ENCODE results near the gene MSRB2. TPM values are rescaled to one million over a fixed set of nuclear protein-coding genes. Genes with fewer than 3 reads are reported as not detected.
"Not testable (repeated sequence)": the region's sequence is repeated elsewhere in the genome, so short reads cannot be mapped to it uniquely, and the experiment has no call there.

The MSRB2 gene
- total and polyA plus RNA-seq, 9 donors = 35.6 to 76.4 (median 60.7) TPM

- Histone ChIP-seq H3K36me3 (ENCODE audit: control insufficient read depth, insufficient read depth, low read length) (no peaks in the 10 kb centered on the region), H3K27ac (ENCODE audit: low read length) (no peak overlapping the region), H3K4me1 (ENCODE audit: control insufficient read depth, insufficient read depth, low read length) (peaks cover 4% of the 10 kb centered on the region), H3K9me3 (replicated peaks; ENCODE audit: control insufficient read depth, low read depth, low read length) (no peaks in the 10 kb centered on the region), H3K4me3 (ENCODE audit: low read length) (no peak overlapping the region), H3K27me3 (ENCODE audit: control insufficient read depth, insufficient read depth, low read length) (no peaks in the 10 kb centered on the region)
- no CpG with 5 or more reads among the region's 3 CpGs for WGBS (ENCODE audit: insufficient coverage)
- DNase-seq = no peak
Observed at GRCh38 chr10:23056186-23056579, 39.2 kb upstream of the MSRB2 start.

GRCh38 chr10:23058366-23058765 lies 37.0 kb upstream of the MSRB2 start:
- Histone ChIP-seq H3K4me1 (ENCODE audit: control insufficient read depth, insufficient read depth, low read length) (peaks cover 8% of the 10 kb centered on the region), H3K36me3 (ENCODE audit: control insufficient read depth, insufficient read depth, low read length) (no peaks in the 10 kb centered on the region), H3K4me3 (ENCODE audit: low read length) (no peak overlapping the region), H3K27me3 (ENCODE audit: control insufficient read depth, insufficient read depth, low read length) (no peaks in the 10 kb centered on the region), H3K27ac (ENCODE audit: low read length) (no peak overlapping the region), H3K9me3 (replicated peaks; ENCODE audit: control insufficient read depth, low read depth, low read length) (no peaks in the 10 kb centered on the region)
- WGBS (ENCODE audit: insufficient coverage) = 74% methylated on average over 2 of the region's 3 CpGs
- no peak for DNase-seq

GRCh38 chr10:23060918-23061317 lies 34.5 kb upstream of the MSRB2 start:
- 33% methylated on average over 1 of the region's 2 CpGs for WGBS (ENCODE audit: insufficient coverage)
- peaks cover 33% of the 10 kb centered on the region for H3K4me1 ChIP-seq (ENCODE audit: control insufficient read depth, insufficient read depth, low read length)
- H3K36me3 ChIP-seq (ENCODE audit: control insufficient read depth, insufficient read depth, low read length) = no peaks in the 10 kb centered on the region
- H3K9me3 ChIP-seq (replicated peaks; ENCODE audit: control insufficient read depth, low read depth, low read length) = no peaks in the 10 kb centered on the region
- H3K4me3 ChIP-seq (ENCODE audit: low read length) = no peak overlapping the region
- no peak for DNase-seq
- no peak overlapping the region for H3K27ac ChIP-seq (ENCODE audit: low read length)
- H3K27me3 ChIP-seq (ENCODE audit: control insufficient read depth, insufficient read depth, low read length) = no peaks in the 10 kb centered on the region

- Histone ChIP-seq H3K4me3 (ENCODE audit: low read length) (peak overlapping the region; percentile 11), H3K27me3 (ENCODE audit: control insufficient read depth, insufficient read depth, low read length) (no peaks in the 10 kb centered on the region), H3K36me3 (ENCODE audit: control insufficient read depth, insufficient read depth, low read length) (no peaks in the 10 kb centered on the region), H3K4me1 (ENCODE audit: control insufficient read depth, insufficient read depth, low read length) (peaks cover 41% of the 10 kb centered on the region), H3K9me3 (replicated peaks; ENCODE audit: control insufficient read depth, low read depth, low read length) (no peaks in the 10 kb centered on the region), H3K27ac (ENCODE audit: low read length) (no peak overlapping the region)
- 11% methylated on average over 12 of the region's 20 CpGs for WGBS (ENCODE audit: insufficient coverage)
- peak; percentile 58 for DNase-seq
Observed at GRCh38 chr10:23063045-23063972, 32.1 kb upstream of the MSRB2 start.

- peak; percentile 61 for DNase-seq
- Histone ChIP-seq H3K27ac (ENCODE audit: low read length) (peak overlapping the region; percentile 51), H3K27me3 (ENCODE audit: control insufficient read depth, insufficient read depth, low read length) (no peaks in the 10 kb centered on the region), H3K4me1 (ENCODE audit: control insufficient read depth, insufficient read depth, low read length) (peaks cover 48% of the 10 kb centered on the region), H3K9me3 (replicated peaks; ENCODE audit: control insufficient read depth, low read depth, low read length) (no peaks in the 10 kb centered on the region), H3K4me3 (ENCODE audit: low read length) (no peak overlapping the region), H3K36me3 (ENCODE audit: control insufficient read depth, insufficient read depth, low read length) (no peaks in the 10 kb centered on the region)
- 31% methylated on average over 12 of the region's 20 CpGs for WGBS (ENCODE audit: insufficient coverage)
Observed at GRCh38 chr10:23063973-23064812, 31.2 kb upstream of the MSRB2 start.

- WGBS (ENCODE audit: insufficient coverage) = 100% methylated on average over 1 of the region's 2 CpGs
- H3K27me3 ChIP-seq (ENCODE audit: control insufficient read depth, insufficient read depth, low read length); DNase-seq; H3K36me3 ChIP-seq (ENCODE audit: control insufficient read depth, insufficient read depth, low read length); H3K4me3 ChIP-seq (ENCODE audit: low read length); H3K9me3 ChIP-seq (replicated peaks; ENCODE audit: control insufficient read depth, low read depth, low read length): not testable (repeated sequence)
- Histone ChIP-seq H3K4me1 (ENCODE audit: control insufficient read depth, insufficient read depth, low read length) (peaks cover 50% of the 10 kb centered on the region), H3K27ac (ENCODE audit: low read length) (peak overlapping the region; percentile 65)
Observed at GRCh38 chr10:23064813-23065114, 30.6 kb upstream of the MSRB2 start.

GRCh38 chr10:23065181-23065948 lies 30.0 kb upstream of the MSRB2 start:
- 52% methylated on average over 5 of the region's 11 CpGs for WGBS (ENCODE audit: insufficient coverage)
- no peaks in the 10 kb centered on the region for H3K36me3 ChIP-seq (ENCODE audit: control insufficient read depth, insufficient read depth, low read length)
- H3K27ac ChIP-seq (ENCODE audit: low read length) = peak overlapping the region; percentile 65
- no peak overlapping the region for H3K4me3 ChIP-seq (ENCODE audit: low read length)
- peaks cover 50% of the 10 kb centered on the region for H3K4me1 ChIP-seq (ENCODE audit: control insufficient read depth, insufficient read depth, low read length)
- H3K27me3 ChIP-seq (ENCODE audit: control insufficient read depth, insufficient read depth, low read length) = no peaks in the 10 kb centered on the region
- DNase-seq = peak; percentile 89
- H3K9me3 ChIP-seq (replicated peaks; ENCODE audit: control insufficient read depth, low read depth, low read length) = no peaks in the 10 kb centered on the region

- Histone ChIP-seq H3K27ac (ENCODE audit: low read length) (no peak overlapping the region), H3K27me3 (ENCODE audit: control insufficient read depth, insufficient read depth, low read length) (no peaks in the 10 kb centered on the region), H3K9me3 (replicated peaks; ENCODE audit: control insufficient read depth, low read depth, low read length) (no peaks in the 10 kb centered on the region), H3K4me1 (ENCODE audit: control insufficient read depth, insufficient read depth, low read length) (peaks cover 54% of the 10 kb centered on the region), H3K36me3 (ENCODE audit: control insufficient read depth, insufficient read depth, low read length) (no peaks in the 10 kb centered on the region), H3K4me3 (ENCODE audit: low read length) (no peak overlapping the region)
- WGBS (ENCODE audit: insufficient coverage) = 100% methylated on average over 6 of the region's 12 CpGs
- no peak for DNase-seq
Observed at GRCh38 chr10:23067337-23067736, 28.0 kb upstream of the MSRB2 start.

GRCh38 chr10:23067939-23068775 lies 27.2 kb upstream of the MSRB2 start:
- Histone ChIP-seq H3K9me3 (replicated peaks; ENCODE audit: control insufficient read depth, low read depth, low read length) (no peaks in the 10 kb centered on the region), H3K27ac (ENCODE audit: low read length) (no peak overlapping the region), H3K36me3 (ENCODE audit: control insufficient read depth, insufficient read depth, low read length) (no peaks in the 10 kb centered on the region), H3K27me3 (ENCODE audit: control insufficient read depth, insufficient read depth, low read length) (no peaks in the 10 kb centered on the region), H3K4me3 (ENCODE audit: low read length) (no peak overlapping the region), H3K4me1 (ENCODE audit: control insufficient read depth, insufficient read depth, low read length) (peaks cover 53% of the 10 kb centered on the region)
- WGBS (ENCODE audit: insufficient coverage) = 70% methylated on average over 9 of the region's 16 CpGs
- DNase-seq = peak; percentile 73

All from muscle of leg (tissue), 11 donors.